HG03060 (cell line): Measurements from ENCODE around the gene EGFL8.
A peak's percentile ranks its signal among the peaks of the same experiment; 100 is the strongest.
"Not testable (repeated sequence)": the region's sequence is repeated elsewhere in the genome, so short reads cannot be mapped to it uniquely, and the experiment has no call there.

Experiments
- ATAC-seq: cut with Tn5 transposase; IDR thresholded peaks from one replicate; pipeline ENCODE4 v1.9.1; 2021; ENCODE audit warnings: low read depth, moderate number of reproducible peaks; ENCODE audit not compliant: unreplicated experiment

EGFL8 gene

DNA sequence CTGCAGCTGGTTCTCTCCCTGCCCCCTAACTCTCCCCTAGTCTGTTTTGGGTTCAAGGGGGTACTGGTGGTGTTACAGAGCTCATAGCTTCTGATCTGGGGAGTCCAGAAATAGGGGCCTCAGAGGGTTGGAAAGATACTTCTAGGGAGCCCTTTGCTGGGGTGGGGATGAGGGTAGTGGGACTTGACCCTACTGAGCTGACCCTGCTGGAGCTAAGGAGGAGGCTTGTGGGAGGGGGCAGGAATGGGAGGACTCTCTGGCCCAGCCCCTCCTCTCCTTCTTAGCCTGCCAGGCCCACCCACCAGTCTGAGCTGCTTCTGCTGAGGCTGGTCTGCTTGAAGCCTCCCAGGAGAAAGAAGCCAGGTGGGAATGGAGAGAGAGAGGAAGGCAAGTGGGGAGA is at the start of gene EGFL8:
EGFL8 (plus strand) TSS at position 301 of the 400 bp plus-strand sequence. CDS start 1,571 bp downstream, outside the sequence.
- ATAC-seq = no peak

DNA sequence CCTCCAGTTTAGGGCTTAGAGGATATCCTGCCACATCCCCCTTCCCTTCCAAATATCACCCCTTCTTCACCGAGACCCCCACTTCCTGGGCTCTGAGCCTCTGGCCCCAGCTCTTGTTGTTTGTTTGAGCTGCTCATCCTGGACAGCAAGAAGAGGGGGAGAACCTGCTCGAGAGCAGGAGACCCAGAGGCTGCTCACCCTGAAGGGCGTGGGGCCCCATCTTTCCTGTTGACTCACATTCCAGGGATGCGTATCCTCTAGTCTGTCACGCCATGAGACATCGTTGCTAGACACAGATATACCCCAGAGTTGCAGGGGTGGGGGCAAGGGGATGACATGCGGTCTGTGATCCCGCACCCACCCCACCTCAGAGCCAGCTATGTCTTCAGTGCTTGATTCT is 49.6 kb upstream of the EGFL8 start:
- no peak for ATAC-seq

GRCh38 chr6:32115623-32116022 is 48.8 kb upstream of the EGFL8 start:
- ATAC-seq = no peak

DNA sequence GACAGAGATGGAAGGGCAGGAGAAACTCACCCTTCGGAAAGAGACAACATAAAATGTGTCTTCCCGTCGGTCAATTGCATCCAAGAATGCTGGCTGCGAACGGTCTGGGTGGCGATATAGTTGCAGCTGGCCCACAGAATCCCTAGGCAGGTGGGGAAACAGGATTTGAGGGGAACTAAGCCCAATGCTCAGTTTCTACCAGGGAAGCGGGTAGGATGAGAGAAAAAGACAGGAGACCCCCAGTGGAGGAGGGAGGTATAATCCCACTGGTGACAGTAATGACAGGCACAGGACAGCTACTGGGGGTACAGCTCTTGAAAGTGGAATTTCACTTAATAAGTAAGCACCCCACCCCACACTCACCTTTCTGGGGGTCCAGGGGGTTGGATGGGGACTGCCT is 47.7 kb upstream of the EGFL8 start:
- ATAC-seq = no peak

DNA sequence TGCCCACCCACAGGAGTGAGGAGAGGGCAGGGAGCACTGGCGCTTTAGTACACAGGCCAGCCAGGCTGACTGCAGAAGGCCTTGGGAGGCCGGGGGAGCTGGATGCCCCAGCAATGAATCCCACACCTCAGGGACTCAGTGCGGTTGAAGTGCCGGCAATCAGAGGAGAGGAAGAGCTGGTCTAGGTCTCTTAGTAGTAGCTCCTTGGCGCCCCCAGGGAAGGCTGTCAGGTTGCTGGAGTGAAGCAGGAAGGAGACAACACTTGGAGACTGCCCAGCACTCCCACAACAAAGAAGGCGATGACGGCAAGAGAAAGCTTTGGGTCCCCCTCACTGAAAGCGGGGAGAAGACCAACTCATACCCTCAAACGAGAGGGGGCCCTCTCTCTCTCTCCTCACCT is 46.9 kb upstream of the EGFL8 start:
- no peak for ATAC-seq

DNA sequence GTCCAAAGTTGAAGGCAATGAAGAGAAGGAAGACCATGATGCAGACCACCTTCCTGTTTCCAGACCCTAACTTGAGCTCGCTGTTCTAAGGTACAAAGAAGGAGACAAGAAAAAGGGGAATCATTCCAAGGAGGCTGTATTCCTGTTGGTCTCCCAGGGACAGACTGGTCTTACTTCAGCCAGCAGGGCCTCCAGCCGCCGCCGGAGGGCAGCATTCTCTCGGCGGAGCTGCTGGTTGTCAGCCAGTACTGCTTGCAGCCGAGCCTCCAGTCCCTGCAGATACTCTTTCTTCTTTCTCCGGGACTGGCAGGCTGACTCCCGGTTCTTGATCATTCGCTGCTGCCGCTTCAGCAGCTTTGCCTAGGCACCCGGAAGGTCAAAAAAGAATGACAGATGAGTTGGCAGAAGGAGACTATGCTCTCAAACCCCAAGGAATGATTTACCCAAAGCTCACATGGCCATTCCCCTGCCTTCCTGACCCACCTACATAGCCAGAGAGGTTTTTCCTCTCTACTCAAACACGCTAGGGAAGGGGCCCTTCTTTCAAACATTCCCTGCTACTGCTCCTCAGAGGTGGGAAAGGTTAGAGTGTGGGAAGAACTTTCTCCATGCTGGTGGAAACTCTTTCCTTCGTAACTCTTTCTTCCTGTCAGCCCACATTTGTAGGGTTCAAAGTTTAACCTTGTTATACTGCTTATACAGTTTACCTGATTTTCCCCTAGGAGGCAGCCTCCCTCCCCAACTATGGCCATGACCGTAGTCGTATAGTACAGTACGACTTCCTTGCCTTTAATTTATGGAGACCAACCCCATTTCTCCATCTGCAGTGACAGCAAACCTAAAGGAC is 45.4 kb upstream of the EGFL8 start:
- no peak for ATAC-seq

- ATAC-seq = no peak
Measured at GRCh38 chr6:32120573-32121059, 43.8 kb upstream of the EGFL8 start.

DNA sequence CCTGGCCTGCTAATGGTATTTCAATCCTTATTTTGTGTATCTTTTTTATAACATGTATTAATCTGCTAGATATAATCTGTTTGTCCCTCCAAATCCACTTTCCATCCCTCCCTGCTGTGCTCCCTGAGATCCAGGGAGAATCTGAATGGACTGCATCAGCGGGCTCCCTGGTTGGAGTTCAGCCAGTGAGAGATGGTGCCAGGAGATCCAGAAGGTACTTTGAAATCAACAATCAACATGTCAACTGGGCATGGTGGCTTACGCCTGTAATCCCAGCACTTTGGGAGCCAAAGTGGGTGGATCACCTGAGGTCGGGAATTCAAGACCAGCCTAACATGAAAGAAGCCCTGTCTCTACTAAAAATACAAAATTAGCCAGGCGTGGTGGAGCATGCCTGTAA is 40.7 kb upstream of the EGFL8 start:
- ATAC-seq = no peak

DNA sequence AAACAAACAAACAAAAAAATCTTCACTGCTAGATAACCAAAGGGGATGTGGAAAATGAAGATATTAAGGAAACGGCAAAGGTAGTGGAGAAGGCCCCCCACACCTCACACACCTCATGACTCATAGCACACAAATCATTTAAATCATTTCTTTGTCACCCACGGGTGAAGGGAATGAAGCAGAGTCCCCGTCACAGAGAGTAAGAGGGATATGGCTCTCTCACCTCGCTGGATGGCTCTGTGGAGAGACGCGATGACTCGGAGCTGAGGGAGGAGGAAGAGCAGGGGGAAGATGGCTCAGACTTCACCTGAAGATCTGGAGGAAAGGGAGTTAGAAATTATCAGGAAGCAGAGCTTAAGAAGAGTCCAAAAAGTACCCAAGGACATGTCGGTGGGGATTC is 37.5 kb upstream of the EGFL8 start:
- no peak for ATAC-seq

DNA sequence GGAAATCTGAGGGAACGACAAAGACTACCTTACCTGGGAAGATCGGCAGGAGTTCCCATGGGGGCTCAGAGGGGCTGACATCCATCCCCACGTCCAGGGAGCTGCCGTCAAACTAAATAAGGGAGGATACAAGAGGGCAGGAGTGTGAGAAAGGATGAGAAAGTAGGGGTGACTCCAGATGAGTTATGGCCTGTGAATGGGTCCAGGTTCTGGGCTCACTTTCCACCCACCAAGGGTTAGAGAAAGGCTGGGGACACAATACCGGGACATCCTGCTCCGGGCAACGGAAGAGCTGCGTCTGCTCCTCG is 37.0 kb upstream of the EGFL8 start:
- no peak for ATAC-seq

DNA sequence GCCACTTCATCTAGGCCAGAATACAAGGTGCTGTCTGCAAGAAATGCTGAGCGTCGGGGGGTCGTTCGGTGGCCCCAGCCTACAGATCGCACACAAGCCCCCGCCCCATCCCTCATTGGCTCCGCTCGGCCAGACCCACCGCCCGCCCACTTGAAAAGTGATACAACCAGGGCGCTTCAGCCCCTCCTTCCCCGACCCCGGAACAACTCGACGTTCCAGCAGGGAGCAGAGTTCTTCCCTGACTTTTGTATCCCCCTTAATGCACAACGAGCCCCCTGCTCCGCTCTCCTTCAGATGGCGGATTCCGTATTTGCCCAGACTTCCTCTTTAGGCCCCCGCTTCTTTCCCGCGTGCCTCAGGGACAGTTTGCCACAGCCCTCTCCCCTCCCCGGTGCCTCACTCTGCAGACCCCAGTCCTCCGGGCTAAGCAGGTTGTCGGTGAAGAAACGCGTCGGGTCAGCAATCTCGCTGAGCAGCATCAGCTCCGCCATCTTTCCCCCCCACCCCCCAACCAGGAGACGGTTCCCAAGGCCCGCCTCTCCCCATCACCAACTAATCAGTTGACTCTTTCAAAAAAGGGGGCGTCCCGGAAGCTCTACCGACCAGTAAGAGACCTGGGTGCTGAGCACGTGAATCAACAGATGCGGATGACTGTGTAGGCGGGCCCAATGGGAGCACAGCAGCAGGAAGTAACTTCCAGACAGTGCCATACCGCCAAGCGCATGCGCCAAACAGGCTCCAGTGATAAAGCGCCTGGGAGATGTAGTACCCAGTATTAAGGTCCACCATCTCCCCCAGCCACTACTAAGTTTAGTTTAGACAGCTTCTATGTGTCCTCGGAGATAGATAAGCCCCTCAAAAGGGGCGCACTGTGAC is 36.4 kb upstream of the EGFL8 start, which contains the start of gene ATF6B:
ATF6B (minus strand) TSS at position 530 of the 876 bp plus-strand sequence; CDS start at position 491, 39 bp downstream.
- ATAC-seq = peak; percentile 90

DNA sequence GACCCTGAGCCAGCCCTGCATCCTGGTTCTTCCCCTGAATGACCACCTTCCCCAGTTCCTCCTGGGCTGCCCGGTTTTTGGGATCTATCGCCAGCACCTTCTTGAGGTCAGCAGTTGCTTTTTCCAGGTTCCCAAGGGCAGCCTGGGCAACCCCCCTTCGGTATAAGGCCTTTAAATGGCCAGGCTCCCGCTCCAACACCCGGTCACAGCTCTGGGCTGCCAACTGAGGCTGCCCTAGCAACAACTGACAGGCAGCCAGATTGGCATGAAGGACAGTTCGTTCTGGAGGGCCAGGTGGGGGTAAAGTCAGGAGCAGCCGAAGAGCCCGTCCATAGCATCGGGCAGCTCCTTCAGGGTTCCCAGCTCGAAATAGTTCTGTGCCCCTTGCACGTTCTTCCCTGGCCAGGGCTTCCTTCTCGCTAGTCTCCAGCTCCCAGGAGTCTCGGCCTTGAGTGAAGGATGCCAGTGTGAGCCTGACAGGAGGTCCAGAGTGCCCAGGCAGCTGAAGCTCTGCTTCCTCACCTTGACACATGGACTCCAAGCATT is 35.6 kb upstream of the EGFL8 start:
- ATAC-seq = no peak

- ATAC-seq = no peak
Measured at GRCh38 chr6:32129297-32130088, 34.9 kb upstream of the EGFL8 start.

GRCh38 chr6:32131439-32131948 is 32.9 kb upstream of the EGFL8 start:
- no peak for ATAC-seq

DNA sequence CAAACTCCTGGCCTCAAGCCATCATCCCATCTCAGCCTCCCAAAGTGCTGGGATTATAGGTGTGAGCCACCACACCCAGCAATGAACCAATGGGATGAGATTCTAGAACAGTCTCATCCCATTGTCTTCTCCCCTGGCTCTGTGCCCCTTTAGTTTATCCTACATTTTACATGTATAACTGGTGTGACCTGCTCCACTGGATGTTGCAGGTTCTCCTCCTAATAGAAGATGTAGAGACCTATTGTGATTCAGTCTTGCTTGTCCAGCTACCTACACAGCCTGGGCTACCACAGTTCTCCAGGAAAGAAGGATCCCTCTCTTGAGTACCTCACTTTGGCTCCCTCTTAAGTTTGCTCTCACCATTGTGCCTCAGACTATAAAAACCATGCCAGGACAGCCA is 32.3 kb upstream of the EGFL8 start:
- no peak for ATAC-seq

DNA sequence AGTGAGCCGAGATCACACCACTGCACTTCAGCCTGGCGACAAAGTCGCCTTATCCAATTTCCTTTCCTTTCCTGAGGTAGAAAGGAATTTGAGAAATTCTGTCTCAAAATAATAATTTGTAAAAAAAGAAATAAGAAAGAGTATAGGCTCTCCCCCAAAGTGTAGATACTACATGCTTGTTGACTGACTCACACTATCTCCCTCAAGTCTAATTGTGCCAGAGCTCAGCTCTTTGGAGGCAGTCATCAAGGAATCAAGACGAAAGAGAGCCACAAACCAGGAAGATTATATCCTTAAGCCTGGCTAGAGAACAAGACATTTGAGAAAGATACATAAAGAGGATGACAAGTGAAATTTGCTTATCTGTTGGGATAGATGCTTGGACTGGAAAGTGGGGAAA is 30.6 kb upstream of the EGFL8 start:
- ATAC-seq = no peak

DNA sequence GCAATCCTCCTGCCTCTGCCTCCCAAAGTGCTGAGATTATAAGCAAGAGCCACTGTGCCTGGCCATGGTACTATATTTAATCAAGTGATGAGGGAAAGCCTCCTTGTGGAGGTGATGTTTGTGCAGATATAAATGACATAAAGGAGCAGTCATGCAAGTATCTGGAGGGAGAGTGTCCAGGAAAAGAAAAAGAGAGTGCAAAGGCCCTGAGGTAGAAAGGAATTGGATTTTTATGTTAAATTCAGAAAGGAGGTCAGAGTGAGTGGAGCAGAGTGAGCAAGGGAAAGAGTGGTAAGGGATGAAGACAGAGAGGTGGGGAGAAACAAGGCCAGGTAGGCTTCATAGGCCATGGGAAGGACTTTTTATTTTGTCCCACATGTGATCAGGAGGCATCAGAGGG is 26.9 kb upstream of the EGFL8 start:
- no peak for ATAC-seq

- ATAC-seq = no peak
Measured at GRCh38 chr6:32139590-32139989, 24.8 kb upstream of the EGFL8 start.

DNA sequence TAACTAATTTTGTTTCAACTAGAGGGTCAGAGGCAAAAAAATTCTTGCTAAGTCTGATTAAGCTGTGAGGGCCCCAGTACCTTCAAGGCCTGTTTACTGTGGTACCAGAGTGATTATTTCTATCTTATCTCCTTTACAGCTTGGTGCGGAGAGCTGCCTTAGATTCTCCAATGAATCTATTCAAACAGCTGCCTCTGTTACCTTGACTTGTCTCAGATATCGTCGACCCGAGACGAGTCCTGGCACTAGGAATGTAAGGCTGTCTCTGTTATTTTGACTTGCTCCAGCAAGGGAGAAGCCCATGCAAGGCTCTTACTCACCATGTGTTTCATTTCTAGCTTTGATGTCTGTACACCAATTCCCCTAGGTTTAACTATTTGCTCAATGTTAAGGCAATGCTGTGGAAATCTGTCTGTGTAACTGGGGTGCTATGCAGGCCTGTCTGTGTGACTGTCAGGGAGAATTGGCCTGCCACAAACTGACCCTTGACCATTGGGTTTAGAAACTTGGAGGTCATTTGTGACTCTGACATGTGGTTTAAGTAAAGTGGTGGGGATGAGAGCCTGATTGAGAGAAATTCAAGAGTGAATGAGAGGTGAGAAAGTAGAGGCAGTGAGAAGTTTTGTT is 23.9 kb upstream of the EGFL8 start:
- no peak for ATAC-seq

DNA sequence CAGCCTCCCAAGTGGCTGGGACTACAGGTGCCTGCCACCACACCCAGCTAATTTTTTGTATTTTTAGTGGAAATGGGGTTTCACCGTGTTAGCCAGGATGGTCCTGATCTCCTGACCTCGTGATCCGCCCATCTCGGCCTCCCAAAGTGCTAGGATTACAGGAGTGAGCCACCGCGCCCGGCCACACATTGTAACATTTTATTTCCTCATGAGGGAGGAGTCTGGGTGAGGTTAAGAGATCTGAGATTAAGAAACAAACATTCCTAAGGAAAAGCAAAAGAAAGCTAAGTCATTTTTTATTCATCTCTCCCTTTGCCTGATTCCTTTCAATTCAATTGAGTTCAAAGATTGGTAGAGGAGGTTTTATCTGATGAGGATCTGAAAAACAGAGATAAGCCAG is 20.2 kb upstream of the EGFL8 start:
- not testable (repeated sequence) for ATAC-seq
